B cell (primary cell): ENCODE data around the gene WNK2. TPM values are rescaled to one million over a fixed set of nuclear protein-coding genes. Genes with fewer than 3 reads are reported as not detected.

Experiments used
- ATAC-seq: fragments of 200-7000 bp; cut with Tn5 transposase; one replicate; pipeline ENCODE4 v1.10.0; 2021; ENCODE audit warnings: low read depth, mild to moderate bottlenecking, moderate number of reproducible peaks, moderate library complexity
- CTCF ChIA-PET: fragments of 350-600 bp; sonication (Branson Sonifier 250); formaldehyde crosslinking; loops from one replicate; lab custom pipeline; 2021; ENCODE audit warnings: antibody characterized with exemption, inconsistent platforms; lab: Charles Lee
- POLR2A ChIA-PET: fragments of 350-600 bp; sonication (Branson Sonifier 250); formaldehyde crosslinking; loops from one replicate; lab custom pipeline; 2021; ENCODE audit warnings: antibody characterized with exemption; lab: Charles Lee
- DNase-seq: peaks from one replicate; pipeline ENCODE4 v3.0.0; 2013
- H2AFZ ChIP-seq: 2 replicates; pipeline ENCODE4 v1.6.1; 2012; ENCODE audit warnings: mild to moderate bottlenecking, low read depth, low read length; ENCODE audit not compliant: insufficient read depth, poor library complexity, severe bottlenecking
- H3K27ac ChIP-seq, 2 donors: 1 replicate in 1 of 2; 2 replicates in 1 of 2; pipeline ENCODE4 v1.5.1; 2012 to 2013; ENCODE audit warnings: low read length in 2 of 2, mild to moderate bottlenecking in 2 of 2, moderate library complexity in 1 of 2
- H3K27me3 ChIP-seq, 4 experiments: fragments of 200-600 bp in 1 of 4; sonication (generic) in 1 of 4; replicated peaks in 1 of 4; 1 replicate in 2 of 4; 2 replicates in 2 of 4; pipeline versions ENCODE4 v1.6.1 to v1.7.0; 2013 to 2016; ENCODE audit warnings: low read length in 3 of 4, mild to moderate bottlenecking in 2 of 4, mixed read lengths in 1 of 4, moderate library complexity in 1 of 4; ENCODE audit not compliant: insufficient read depth in 4 of 4, control insufficient read depth in 3 of 4; ENCODE audit errors: control extremely low read depth in 1 of 4
- H3K36me3 ChIP-seq, 2 experiments: replicated peaks in 1 of 2; 1 replicate in 1 of 2; 2 replicates in 1 of 2; pipeline versions ENCODE4 v1.6.1 to v1.7.1; 2013; ENCODE audit warnings: low read length in 1 of 2; ENCODE audit not compliant: insufficient read depth in 2 of 2, control insufficient read depth in 1 of 2; ENCODE audit errors: control extremely low read depth in 1 of 2, extremely low read depth in 1 of 2
- H3K4me1 ChIP-seq, 2 donors: fragments of 200-600 bp in 1 of 2; sonication (generic) in 1 of 2; 1 replicate in 1 of 2; 2 replicates in 1 of 2; pipeline versions ENCODE4 v1.5.1 to v1.6.1; 2013 to 2017; ENCODE audit warnings: low read length in 2 of 2; ENCODE audit not compliant: control insufficient read depth in 2 of 2, insufficient read depth in 2 of 2
- H3K4me2 ChIP-seq: replicated peaks from 2 replicates; pipeline ENCODE3; 2012; ENCODE audit warnings: mild to moderate bottlenecking, low read depth, low read length; ENCODE audit not compliant: poor library complexity, severe bottlenecking
- H3K4me3 ChIP-seq, 5 experiments: fragments of 200-600 bp in 1 of 5; sonication (generic) in 1 of 5; 1 replicate in 3 of 5; 2 replicates in 2 of 5; pipeline versions ENCODE4 v1.5.1 to v1.7.0; 2011 to 2016; ENCODE audit warnings: low read length in 4 of 5, mild to moderate bottlenecking in 4 of 5, low read depth in 2 of 5, control low read depth in 1 of 5, moderate library complexity in 1 of 5; ENCODE audit not compliant: insufficient read depth in 1 of 5; ENCODE audit errors: control extremely low read depth in 1 of 5, extremely low read depth in 1 of 5
- H3K79me2 ChIP-seq: fragments of 200-600 bp; sonication (generic); one replicate; pipeline ENCODE4 v1.6.0; 2016; ENCODE audit warnings: low read length; ENCODE audit not compliant: control insufficient read depth, insufficient read depth
- H3K9ac ChIP-seq: fragments of 200-600 bp; sonication (generic); 2 replicates; pipeline ENCODE4 v1.6.1; 2017; ENCODE audit warnings: mild to moderate bottlenecking, low read length, moderate library complexity
- H3K9me3 ChIP-seq, 3 donors: one replicate each; pipeline versions ENCODE4 v1.6.1 to v1.7.1; 2013; ENCODE audit warnings: low read length in 2 of 3; ENCODE audit not compliant: control insufficient read depth in 2 of 3, insufficient read depth in 1 of 3; ENCODE audit errors: control extremely low read depth in 1 of 3
- H4K20me1 ChIP-seq: 2 replicates; pipeline ENCODE4 v1.6.0; 2012; ENCODE audit warnings: mild to moderate bottlenecking, low read length; ENCODE audit not compliant: insufficient read depth, control insufficient read depth, poor library complexity, severe bottlenecking
- H3K27ac Mint-ChIP-seq: one replicate; pipeline ENCODE4 v1.8.0; 2021; ENCODE audit warnings: mixed read lengths
- H3K27me3 Mint-ChIP-seq: one replicate; pipeline ENCODE4 v1.8.0; 2021; ENCODE audit warnings: mixed read lengths
- H3K4me1 Mint-ChIP-seq: one replicate; pipeline ENCODE4 v1.8.0; 2021; ENCODE audit warnings: mixed read lengths
- H3K4me3 Mint-ChIP-seq: one replicate; pipeline ENCODE4 v1.8.0; 2021; ENCODE audit warnings: mixed read lengths
- H3K9me3 Mint-ChIP-seq: one replicate; pipeline ENCODE4 v1.8.0; 2022; ENCODE audit warnings: mixed read lengths; ENCODE audit not compliant: insufficient read depth
- EZH2 ChIP-seq: IDR thresholded peaks from 2 replicates; pipeline ENCODE4 v1.6.1; 2012; ENCODE audit warnings: borderline replicate concordance, low read depth, mild to moderate bottlenecking, moderate library complexity, low read length; ENCODE audit not compliant: insufficient read depth, poor library complexity, severe bottlenecking
- WGBS: methylation state at CpG from one replicate; pipeline ENCODE4 v1.1.5; 2013; ENCODE audit warnings: missing lambda C conversion rate; ENCODE audit not compliant: insufficient coverage; 5-methylcytosine and 5-hydroxymethylcytosine counted together
- intact Hi-C: fragments of 100-400 bp; cut with micrococcal nuclease; formaldehyde crosslinking; loops from one replicate; pipeline ENCODE4 v1.10.0; 2022
- polyA plus RNA-seq: library from polyadenylated mRNA; depleted of rRNA; stranded (reverse); fragments of >200 nt; gene quantifications from 2 replicates; pipeline ENCODE4 v1.2.3, GENCODE V29; 2012
- total RNA-seq, 2 donors: library from RNA; stranded (reverse); fragments of 120-200 nt in 1 of 2; gene quantifications; 1 replicate in 1 of 2; 2 replicates in 1 of 2; pipeline versions ENCODE4 v1.2.3 to v1.2.4, GENCODE V29; 2013 to 2022
- TF ChIP-seq, protein P1 (sequence below): fragments of 200-600 bp; IDR thresholded peaks from one replicate; pipeline ENCODE4 v1.8.0; 2022; ENCODE audit warnings: antibody characterized with exemption, mild to moderate bottlenecking

The WNK2 gene
- total and polyA plus RNA-seq, 2 donors (not counting 1 experiment from before 2014, with no cell fraction given) = 0.49 TPM; not detected in 1

DNA sequence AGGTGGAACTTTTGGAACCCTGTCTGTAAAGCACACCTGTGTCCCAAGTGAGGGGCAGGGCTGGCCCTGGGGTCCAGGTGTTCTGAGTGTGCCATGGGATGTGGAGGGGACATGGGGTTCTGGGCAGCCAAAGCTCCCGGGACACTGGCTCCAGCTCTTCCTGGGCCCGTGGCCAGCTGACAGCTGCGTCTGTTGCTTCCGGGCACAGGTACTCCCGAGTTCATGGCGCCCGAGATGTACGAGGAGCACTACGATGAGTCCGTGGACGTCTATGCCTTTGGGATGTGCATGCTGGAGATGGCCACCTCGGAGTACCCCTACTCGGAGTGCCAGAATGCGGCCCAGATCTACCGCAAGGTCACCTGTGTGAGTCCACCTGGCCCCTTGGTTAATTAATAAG lies 50.7 kb downstream of the WNK2 start:
- Mint-ChIP-seq H3K27me3 (peaks cover 19% of the 10 kb centered on the region), H3K4me3 (no peak overlapping the region), H3K27ac (no peak overlapping the region), H3K4me1 (no peaks in the 10 kb centered on the region), H3K9me3 (no peaks in the 10 kb centered on the region)
- Histone ChIP-seq H3K9me3 (peaks cover 0 to 6% (median 0%) of the 10 kb centered on the region in 3 donors), H3K27me3 (peaks cover 0 to 21% (median 9%) of the 10 kb centered on the region in 4 experiments), H3K9ac (no peak overlapping the region), H3K4me1 (no peaks in the 10 kb centered on the region), H3K36me3 (no peaks in the 10 kb centered on the region), H3K79me2 (no peaks in the 10 kb centered on the region), H3K4me2 (no peak overlapping the region), H3K27ac (no peak overlapping the region), H3K4me3 (no peak overlapping the region), H2AFZ (no peak overlapping the region), H4K20me1 (no peaks in the 10 kb centered on the region)
- DNase-seq = no peak
- POLR2A ChIA-PET = no interaction called here
- 95% methylated on average over 15 of the region's 15 CpGs for WGBS
- no peak for ATAC-seq
- TF ChIP-seq EZH2 = no peak
- TF ChIP-seq, protein P1, sequence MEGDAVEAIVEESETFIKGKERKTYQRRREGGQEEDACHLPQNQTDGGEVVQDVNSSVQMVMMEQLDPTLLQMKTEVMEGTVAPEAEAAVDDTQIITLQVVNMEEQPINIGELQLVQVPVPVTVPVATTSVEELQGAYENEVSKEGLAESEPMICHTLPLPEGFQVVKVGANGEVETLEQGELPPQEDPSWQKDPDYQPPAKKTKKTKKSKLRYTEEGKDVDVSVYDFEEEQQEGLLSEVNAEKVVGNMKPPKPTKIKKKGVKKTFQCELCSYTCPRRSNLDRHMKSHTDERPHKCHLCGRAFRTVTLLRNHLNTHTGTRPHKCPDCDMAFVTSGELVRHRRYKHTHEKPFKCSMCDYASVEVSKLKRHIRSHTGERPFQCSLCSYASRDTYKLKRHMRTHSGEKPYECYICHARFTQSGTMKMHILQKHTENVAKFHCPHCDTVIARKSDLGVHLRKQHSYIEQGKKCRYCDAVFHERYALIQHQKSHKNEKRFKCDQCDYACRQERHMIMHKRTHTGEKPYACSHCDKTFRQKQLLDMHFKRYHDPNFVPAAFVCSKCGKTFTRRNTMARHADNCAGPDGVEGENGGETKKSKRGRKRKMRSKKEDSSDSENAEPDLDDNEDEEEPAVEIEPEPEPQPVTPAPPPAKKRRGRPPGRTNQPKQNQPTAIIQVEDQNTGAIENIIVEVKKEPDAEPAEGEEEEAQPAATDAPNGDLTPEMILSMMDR = no peak
- CTCF ChIA-PET = no interaction called here
- intact Hi-C loops = no loop called here

DNA sequence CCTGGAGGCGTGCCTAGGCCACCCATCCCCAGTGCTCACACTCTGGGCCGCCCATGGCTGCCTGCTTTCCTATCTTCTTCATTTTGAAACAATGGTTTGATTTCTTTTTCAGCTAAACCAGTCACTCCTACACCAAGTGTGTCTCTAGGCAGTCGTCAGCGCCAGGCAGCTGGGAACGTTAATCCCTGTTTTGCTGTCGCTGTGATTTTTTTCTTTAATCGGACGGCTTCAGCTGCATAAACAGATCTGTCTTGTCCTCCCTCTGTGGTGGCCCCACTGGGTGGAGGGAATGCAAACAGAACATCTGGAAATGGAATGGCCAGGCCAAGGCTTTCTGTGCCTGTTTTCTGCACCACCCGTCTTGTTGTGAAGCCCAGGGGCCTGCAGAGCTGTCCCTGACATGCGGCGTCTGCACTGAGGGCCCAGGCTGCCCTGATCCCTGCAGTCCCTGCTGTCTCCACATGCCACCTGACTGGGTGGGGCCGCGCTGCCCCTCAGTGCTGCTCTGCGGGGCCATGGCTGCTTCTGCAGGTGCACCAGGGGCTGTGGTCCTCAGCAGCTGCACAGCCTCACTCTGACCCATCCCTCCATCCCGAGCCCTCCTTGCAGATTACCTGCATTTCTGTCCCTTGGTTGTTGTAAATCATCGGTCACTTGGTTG lies 51.5 kb downstream of the WNK2 start:
- Mint-ChIP-seq H3K27ac (no peak overlapping the region), H3K4me1 (no peaks in the 10 kb centered on the region), H3K27me3 (peaks cover 19% of the 10 kb centered on the region), H3K4me3 (no peak overlapping the region), H3K9me3 (no peaks in the 10 kb centered on the region)
- POLR2A ChIA-PET = no interaction called here
- Histone ChIP-seq H3K27ac (no peak overlapping the region), H4K20me1 (no peaks in the 10 kb centered on the region), H2AFZ (no peak overlapping the region), H3K27me3 (peaks cover 0 to 21% (median 9%) of the 10 kb centered on the region in 4 experiments), H3K4me1 (no peaks in the 10 kb centered on the region), H3K4me2 (no peak overlapping the region), H3K9me3 (peaks cover 0 to 6% (median 0%) of the 10 kb centered on the region in 3 donors), H3K79me2 (no peaks in the 10 kb centered on the region), H3K4me3 (no peak overlapping the region), H3K36me3 (no peaks in the 10 kb centered on the region), H3K9ac (no peak overlapping the region)
- WGBS = 93% methylated on average over 15 of the region's 16 CpGs
- no peak for TF ChIP-seq EZH2
- TF ChIP-seq, protein P1 = no peak
- intact Hi-C loops = no loop called here
- ATAC-seq (no peak), DNase-seq (no peak)
- CTCF ChIA-PET = interaction anchor here (0.9 kb wide), 1 partner anchor 70 kb away, joined by 3 read pairs; no protein-coding TSS in a partner anchor
